PC-9 (cell line): Measurements from ENCODE around the gene TBATA.

Source experiments
- CTCF ChIP-seq: fragments of 200-600 bp; sonication (generic); conservative IDR thresholded peaks from 2 replicates; pipeline ENCODE4 v1.6.1; 2017; ENCODE audit warnings: mixed run types, antibody characterized with exemption, mild to moderate bottlenecking, moderate library complexity
- EZH2 ChIP-seq: fragments of 200-600 bp; sonication (generic); IDR thresholded peaks from 2 replicates; pipeline ENCODE4 v1.8.0; 2017; ENCODE audit warnings: antibody characterized with exemption, low read depth

GRCh38 chr10:70795613-70796012, 10.4 kb upstream of the TBATA start:
- TF ChIP-seq CTCF: no peak
- TF ChIP-seq EZH2: no peak
